ENCODE data around the gene JPH2. TPM values are rescaled to one million over a fixed set of nuclear protein-coding genes. Genes with fewer than 3 reads are reported as not detected.
A peak's percentile ranks its signal among the peaks of the same experiment; 100 is the strongest.

The JPH2 gene
- total RNA-seq, 2 experiments from 2014 or later: not detected

- TF ChIP-seq CTCF (IDR thresholded peaks at IDR 0.05): no peak
- no peak overlapping the region for H3K4me3 Mint-ChIP-seq
- Histone ChIP-seq H3K27me3 (ENCODE audit: control insufficient read depth in 1 of 2, insufficient read depth in 2 of 2, low read length in 2 of 2) (no peaks in the 10 kb centered on the region), H3K9me3 (ENCODE audit: control insufficient read depth in 1 of 2, insufficient read depth in 1 of 2, low read length in 2 of 2) (no peaks in the 10 kb centered on the region), H3K27ac (ENCODE audit: low read depth in 1 of 2, low read length in 2 of 2) (no peak overlapping the region), H3K4me3 (ENCODE audit: low read length) (no peak overlapping the region), H3K36me3 (ENCODE audit: insufficient read depth, low read length) (no peaks in the 10 kb centered on the region), H3K4me1 (ENCODE audit: insufficient read depth, low read length) (peaks cover 8% of the 10 kb centered on the region)
- ChIA-PET POLR2A (interaction anchor here (0.6 to 3.5 kb wide), 3 partner anchors 12 to 522 kb away, joined by 4 to 16 read pairs (median 15); no protein-coding TSS in a partner anchor), CTCF (interaction anchor here (1.3 to 5.2 kb wide), 3 partner anchors 11 to 332 kb away, joined by 11 to 40 read pairs (median 14); no protein-coding TSS in a partner anchor)
- H3K27ac Mint-ChIP-seq: no peak overlapping the region
- no peaks in the 10 kb centered on the region for H3K27me3 Mint-ChIP-seq
- no peaks in the 10 kb centered on the region for H3K9me3 Mint-ChIP-seq
- intact Hi-C loops (cut with DNase I, micrococcal nuclease): loop anchor here (2.0 to 5.0 kb wide), 4 partner anchors 154 to 633 kb away; no protein-coding TSS in a partner anchor
- DNase-seq (no peak), ATAC-seq (ENCODE audit: poor library complexity) (no peak)
- no peaks in the 10 kb centered on the region for H3K36me3 Mint-ChIP-seq (ENCODE audit: low read depth)
- peaks cover 28% of the 10 kb centered on the region for H3K4me1 Mint-ChIP-seq (ENCODE audit: low read depth)
These were observed 105.5 kb downstream of the JPH2 start for GRCh38 chr20:44081476-44081875.

DNA sequence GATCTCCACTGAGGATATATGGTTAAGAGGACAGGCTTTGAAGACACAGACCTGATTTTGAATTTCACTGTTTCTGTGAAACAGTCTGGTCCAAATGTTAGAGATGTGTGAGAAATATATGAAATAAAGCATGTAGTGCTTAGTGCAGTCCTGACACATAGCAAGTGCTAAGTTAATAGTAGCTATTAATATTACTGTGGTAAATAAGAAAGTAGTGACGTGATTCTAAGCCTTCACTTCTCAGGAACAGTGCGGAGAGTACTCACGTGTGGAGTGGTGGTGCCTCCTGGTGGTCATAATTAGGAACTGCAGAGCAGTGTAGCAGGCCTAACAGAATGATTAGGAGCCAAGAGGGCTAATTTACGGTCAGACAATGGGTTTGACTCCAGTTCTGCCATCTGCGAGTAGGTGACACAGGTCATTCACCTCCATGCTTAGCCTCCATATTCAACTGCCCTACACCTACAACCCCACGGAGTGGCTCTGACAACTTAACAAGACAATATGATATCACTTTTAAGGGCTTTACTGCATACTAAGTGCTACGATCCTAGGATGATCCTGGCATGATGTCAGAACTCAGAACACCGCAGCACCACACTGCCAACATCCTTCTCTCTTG, 106.2 kb downstream of the JPH2 start:
- peak; percentile 97 for ATAC-seq (ENCODE audit: poor library complexity)
- TF ChIP-seq CTCF (IDR thresholded peaks at IDR 0.05): peak; percentile 98
- intact Hi-C loops (cut with DNase I, micrococcal nuclease): loop anchor here (1.0 to 5.0 kb wide), 8 partner anchors 10 to 632 kb away; no protein-coding TSS in a partner anchor
- CTCF ChIA-PET: interaction anchor here (0.6 to 5.2 kb wide), 13 partner anchors 11 to 333 kb away, joined by 3 to 40 read pairs (median 4); no protein-coding TSS in a partner anchor
- no peaks in the 10 kb centered on the region for H3K9me3 Mint-ChIP-seq
- Histone ChIP-seq H3K36me3 (ENCODE audit: insufficient read depth, low read length) (no peaks in the 10 kb centered on the region), H3K4me1 (ENCODE audit: insufficient read depth, low read length) (peaks cover 12% of the 10 kb centered on the region), H3K27ac (ENCODE audit: low read depth in 1 of 2, low read length in 2 of 2) (no peak overlapping the region), H3K27me3 (ENCODE audit: control insufficient read depth in 1 of 2, insufficient read depth in 2 of 2, low read length in 2 of 2) (no peaks in the 10 kb centered on the region), H3K4me3 (ENCODE audit: low read length) (no peak overlapping the region), H3K9me3 (ENCODE audit: control insufficient read depth in 1 of 2, insufficient read depth in 1 of 2, low read length in 2 of 2) (no peaks in the 10 kb centered on the region)
- peak overlapping the region; percentile 61 for H3K27ac Mint-ChIP-seq
- H3K36me3 Mint-ChIP-seq (ENCODE audit: low read depth): no peaks in the 10 kb centered on the region
- H3K27me3 Mint-ChIP-seq: no peaks in the 10 kb centered on the region
- peaks cover 33% of the 10 kb centered on the region for H3K4me1 Mint-ChIP-seq (ENCODE audit: low read depth)
- peak; percentile 67 to 90 (median 76) for DNase-seq
- no peak overlapping the region for H3K4me3 Mint-ChIP-seq
- POLR2A ChIA-PET: interaction anchor here (0.6 to 3.5 kb wide), 4 partner anchors 12 to 68 kb away, joined by 3 to 16 read pairs (median 10); no protein-coding TSS in a partner anchor

DNA sequence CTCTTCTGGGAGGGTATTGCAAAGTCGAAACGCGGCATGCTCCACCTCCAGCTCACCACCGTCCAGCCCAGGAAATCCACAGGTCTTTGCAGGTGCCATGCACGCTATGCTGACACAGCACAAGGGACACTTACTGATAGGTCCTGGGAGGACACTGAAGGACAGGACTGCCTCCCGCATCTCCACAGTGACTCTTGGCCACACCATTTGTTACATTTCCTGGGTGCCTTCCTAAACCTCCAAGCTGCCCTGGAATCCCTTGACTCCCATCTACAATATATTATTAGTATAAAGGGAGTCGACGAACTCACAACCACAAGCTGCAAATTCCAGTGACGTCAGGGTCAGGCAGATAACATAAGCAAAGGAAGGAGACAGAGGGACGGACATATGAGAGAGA, 106.9 kb downstream of the JPH2 start:
- intact Hi-C loops (cut with DNase I, micrococcal nuclease): loop anchor here (1.0 to 5.0 kb wide), 8 partner anchors 10 to 631 kb away; no protein-coding TSS in a partner anchor
- H3K4me3 ChIP-seq (ENCODE audit: low read length): no peak overlapping the region
- no peaks in the 10 kb centered on the region for H3K9me3 Mint-ChIP-seq

More for the DNA sequence above, 106.9 kb downstream of the JPH2 start:
- peaks cover 18% of the 10 kb centered on the region for H3K4me1 ChIP-seq (ENCODE audit: insufficient read depth, low read length)
- ChIA-PET CTCF (interaction anchor here (0.6 to 5.2 kb wide), 14 partner anchors 10 to 332 kb away, joined by 3 to 40 read pairs (median 4); no protein-coding TSS in a partner anchor), POLR2A (interaction anchor here (1.0 to 3.5 kb wide), 3 partner anchors 10 to 23 kb away, joined by 4 to 16 read pairs (median 15); no protein-coding TSS in a partner anchor)
- H3K36me3 ChIP-seq (ENCODE audit: insufficient read depth, low read length): no peaks in the 10 kb centered on the region
- no peaks in the 10 kb centered on the region for H3K9me3 ChIP-seq (ENCODE audit: control insufficient read depth in 1 of 2, insufficient read depth in 1 of 2, low read length in 2 of 2)
- H3K4me3 Mint-ChIP-seq: no peak overlapping the region
- DNase-seq: peak in 1 of 14 experiments; percentile 14
- peaks cover 39% of the 10 kb centered on the region for H3K4me1 Mint-ChIP-seq (ENCODE audit: low read depth)
- no peak overlapping the region for H3K27ac ChIP-seq (ENCODE audit: low read depth in 1 of 2, low read length in 2 of 2)
- no peak for TF ChIP-seq CTCF (IDR thresholded peaks at IDR 0.05)
- no peak overlapping the region for H3K27ac Mint-ChIP-seq
- H3K36me3 Mint-ChIP-seq (ENCODE audit: low read depth): no peaks in the 10 kb centered on the region
- ATAC-seq (ENCODE audit: poor library complexity): no peak
- H3K27me3 ChIP-seq (ENCODE audit: control insufficient read depth in 1 of 2, insufficient read depth in 2 of 2, low read length in 2 of 2): no peaks in the 10 kb centered on the region
- no peaks in the 10 kb centered on the region for H3K27me3 Mint-ChIP-seq

All from CD4-positive, alpha-beta T cell (primary cell).